HepG2 (cell line): Measurements from ENCODE around the gene XAB2. TPM values are rescaled to one million over a fixed set of nuclear protein-coding genes. Genes with fewer than 3 reads are reported as not detected.
A peak's percentile ranks its signal among the peaks of the same experiment; 100 is the strongest.

Experiments used
- CREM ChIP-seq, 2 experiments: sonication (generic) in 1 of 2; formaldehyde crosslinking in 1 of 2; IDR thresholded peaks; 2 replicates each; pipeline versions ENCODE4 v1.4.0 to v1.6.1; 2016 to 2020; ENCODE audit warnings: antibody characterized with exemption in 1 of 2, mild to moderate bottlenecking in 1 of 2, missing genetic modification reagents in 1 of 2
- FOXA3 ChIP-seq: IDR thresholded peaks from 2 replicates; pipeline ENCODE4 v1.6.1; 2016; ENCODE audit warnings: missing genetic modification reagents, missing compliant biosample characterization
- NFIC ChIP-seq: IDR thresholded peaks from 2 replicates; pipeline ENCODE4 v1.6.1; 2012; ENCODE audit warnings: mild to moderate bottlenecking, low read length, inconsistent platforms
- ZNF337 ChIP-seq: sonication (generic); formaldehyde crosslinking; IDR thresholded peaks from 2 replicates; pipeline ENCODE4 v1.5.1; 2020; ENCODE audit warnings: missing genetic modification reagents, low read depth, mild to moderate bottlenecking, borderline replicate concordance
- ZNF777 ChIP-seq: sonication (generic); formaldehyde crosslinking; IDR thresholded peaks from 2 replicates; pipeline ENCODE4 v1.4.0; 2020; ENCODE audit warnings: missing genetic modification reagents
- polyA plus RNA-seq, 8 experiments: library from polyadenylated mRNA; depleted of rRNA in 3 of 8; stranded (reverse) in 7 of 8; unstranded in 1 of 8; fragments of >200 nt; fragmentation: Illumina TruSeq in 4 of 8; extraction: Trizol in 4 of 8; gene quantifications; 2 replicates each; pipeline versions ENCODE4 v1.2.1 to v1.2.3, GENCODE V29; 2011 to 2016; ENCODE audit warnings: low read depth in 4 of 8, missing spikeins in 1 of 8, mixed read lengths in 1 of 8; ENCODE audit not compliant: insufficient read depth in 1 of 8
- total RNA-seq, 5 experiments: library from RNA; depleted of rRNA; stranded (reverse); fragments of >200 nt; fragmentation: Illumina TruSeq; extraction: Trizol; gene quantifications; 2 replicates each; pipeline ENCODE4 v1.2.3, GENCODE V29; 2016; ENCODE audit warnings: low read depth in 1 of 5
- TF ChIP-seq, protein P1 (sequence below): fragments of 450-650 bp; IDR thresholded peaks from 2 replicates; pipeline ENCODE4 v1.6.1; 2016
- TF ChIP-seq, protein P2 (sequence below): IDR thresholded peaks from 2 replicates; pipeline ENCODE4 v1.6.1; 2016; ENCODE audit warnings: low read depth, missing genetic modification reagents, missing compliant biosample characterization
- TF ChIP-seq, protein P3 (sequence below): IDR thresholded peaks from 2 replicates; pipeline ENCODE4 v1.6.1; 2016; ENCODE audit warnings: low read depth, borderline replicate concordance
- TF ChIP-seq, protein P4 (sequence below): sonication (generic); formaldehyde crosslinking; IDR thresholded peaks from 2 replicates; pipeline ENCODE4 v1.8.1; 2023; ENCODE audit warnings: mild to moderate bottlenecking, missing genetic modification reagents
- TF ChIP-seq, protein P5 (sequence below): sonication (generic); formaldehyde crosslinking; IDR thresholded peaks from 2 replicates; pipeline ENCODE4 v1.4.0; 2020; ENCODE audit warnings: missing genetic modification reagents
- TF ChIP-seq, protein P6 (sequence below): sonication (generic); formaldehyde crosslinking; IDR thresholded peaks from 2 replicates; pipeline ENCODE4 v1.8.0; 2022; ENCODE audit warnings: missing genetic modification reagents, mild to moderate bottlenecking, borderline replicate concordance
- TF ChIP-seq, protein P7 (sequence below), 2 experiments: sonication (generic) in 1 of 2; formaldehyde crosslinking in 1 of 2; IDR thresholded peaks; 2 replicates each; pipeline versions ENCODE4 v1.5.1 to v1.6.1; 2011 to 2020; ENCODE audit warnings: borderline replicate concordance in 1 of 2, low read depth in 1 of 2, low read length in 1 of 2, mild to moderate bottlenecking in 1 of 2, missing genetic modification reagents in 1 of 2, moderate library complexity in 1 of 2

XAB2 gene
- total and polyA plus RNA-seq, 2 of the 13 experiments (the other 11 are each of a cell fraction or from before 2014, with no cell fraction given) = 6.2 to 23.9 TPM

DNA sequence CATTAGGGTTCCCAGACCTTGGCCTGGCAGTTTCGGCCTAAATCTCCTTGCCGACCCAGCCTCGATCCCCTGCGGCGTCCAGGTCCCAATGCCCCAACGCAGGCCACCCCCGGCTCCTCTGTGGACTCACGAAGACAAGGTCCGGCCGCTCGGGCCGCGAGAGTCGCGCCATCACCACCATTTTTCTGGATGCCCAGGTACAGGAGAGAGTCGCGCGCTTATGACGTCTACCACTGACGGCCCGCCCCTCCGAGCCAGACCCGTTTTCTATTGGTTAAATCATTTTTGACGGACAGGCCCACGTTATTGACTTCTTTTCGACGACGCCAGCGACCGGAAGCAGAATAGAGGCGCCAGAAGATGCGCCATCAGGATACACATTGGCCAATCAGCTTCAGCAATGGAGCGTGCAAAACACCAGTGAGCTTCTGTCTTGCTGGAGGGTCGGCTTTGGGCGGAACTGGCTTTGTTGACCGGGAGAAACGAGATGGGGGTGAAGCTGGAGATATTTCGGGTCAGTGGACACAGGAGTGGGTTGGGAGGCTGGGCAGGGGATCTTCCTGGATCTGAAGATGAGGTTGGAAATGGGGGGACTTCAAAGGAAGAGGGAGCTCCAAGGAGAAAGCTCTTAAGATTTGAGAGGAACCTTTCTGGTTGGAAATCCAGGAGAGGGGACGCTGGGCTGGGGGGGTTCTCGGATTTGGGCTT lies at the start of gene XAB2, which contains the start of gene PET100 (continued):
- TF ChIP-seq, protein P1, sequence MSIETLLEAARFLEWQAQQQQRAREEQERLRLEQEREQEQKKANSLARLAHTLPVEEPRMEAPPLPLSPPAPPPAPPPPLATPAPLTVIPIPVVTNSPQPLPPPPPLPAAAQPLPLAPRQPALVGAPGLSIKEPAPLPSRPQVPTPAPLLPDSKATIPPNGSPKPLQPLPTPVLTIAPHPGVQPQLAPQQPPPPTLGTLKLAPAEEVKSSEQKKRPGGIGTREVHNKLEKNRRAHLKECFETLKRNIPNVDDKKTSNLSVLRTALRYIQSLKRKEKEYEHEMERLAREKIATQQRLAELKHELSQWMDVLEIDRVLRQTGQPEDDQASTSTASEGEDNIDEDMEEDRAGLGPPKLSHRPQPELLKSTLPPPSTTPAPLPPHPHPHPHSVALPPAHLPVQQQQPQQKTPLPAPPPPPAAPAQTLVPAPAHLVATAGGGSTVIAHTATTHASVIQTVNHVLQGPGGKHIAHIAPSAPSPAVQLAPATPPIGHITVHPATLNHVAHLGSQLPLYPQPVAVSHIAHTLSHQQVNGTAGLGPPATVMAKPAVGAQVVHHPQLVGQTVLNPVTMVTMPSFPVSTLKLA = peak; percentile 54
- TF ChIP-seq, protein P2, sequence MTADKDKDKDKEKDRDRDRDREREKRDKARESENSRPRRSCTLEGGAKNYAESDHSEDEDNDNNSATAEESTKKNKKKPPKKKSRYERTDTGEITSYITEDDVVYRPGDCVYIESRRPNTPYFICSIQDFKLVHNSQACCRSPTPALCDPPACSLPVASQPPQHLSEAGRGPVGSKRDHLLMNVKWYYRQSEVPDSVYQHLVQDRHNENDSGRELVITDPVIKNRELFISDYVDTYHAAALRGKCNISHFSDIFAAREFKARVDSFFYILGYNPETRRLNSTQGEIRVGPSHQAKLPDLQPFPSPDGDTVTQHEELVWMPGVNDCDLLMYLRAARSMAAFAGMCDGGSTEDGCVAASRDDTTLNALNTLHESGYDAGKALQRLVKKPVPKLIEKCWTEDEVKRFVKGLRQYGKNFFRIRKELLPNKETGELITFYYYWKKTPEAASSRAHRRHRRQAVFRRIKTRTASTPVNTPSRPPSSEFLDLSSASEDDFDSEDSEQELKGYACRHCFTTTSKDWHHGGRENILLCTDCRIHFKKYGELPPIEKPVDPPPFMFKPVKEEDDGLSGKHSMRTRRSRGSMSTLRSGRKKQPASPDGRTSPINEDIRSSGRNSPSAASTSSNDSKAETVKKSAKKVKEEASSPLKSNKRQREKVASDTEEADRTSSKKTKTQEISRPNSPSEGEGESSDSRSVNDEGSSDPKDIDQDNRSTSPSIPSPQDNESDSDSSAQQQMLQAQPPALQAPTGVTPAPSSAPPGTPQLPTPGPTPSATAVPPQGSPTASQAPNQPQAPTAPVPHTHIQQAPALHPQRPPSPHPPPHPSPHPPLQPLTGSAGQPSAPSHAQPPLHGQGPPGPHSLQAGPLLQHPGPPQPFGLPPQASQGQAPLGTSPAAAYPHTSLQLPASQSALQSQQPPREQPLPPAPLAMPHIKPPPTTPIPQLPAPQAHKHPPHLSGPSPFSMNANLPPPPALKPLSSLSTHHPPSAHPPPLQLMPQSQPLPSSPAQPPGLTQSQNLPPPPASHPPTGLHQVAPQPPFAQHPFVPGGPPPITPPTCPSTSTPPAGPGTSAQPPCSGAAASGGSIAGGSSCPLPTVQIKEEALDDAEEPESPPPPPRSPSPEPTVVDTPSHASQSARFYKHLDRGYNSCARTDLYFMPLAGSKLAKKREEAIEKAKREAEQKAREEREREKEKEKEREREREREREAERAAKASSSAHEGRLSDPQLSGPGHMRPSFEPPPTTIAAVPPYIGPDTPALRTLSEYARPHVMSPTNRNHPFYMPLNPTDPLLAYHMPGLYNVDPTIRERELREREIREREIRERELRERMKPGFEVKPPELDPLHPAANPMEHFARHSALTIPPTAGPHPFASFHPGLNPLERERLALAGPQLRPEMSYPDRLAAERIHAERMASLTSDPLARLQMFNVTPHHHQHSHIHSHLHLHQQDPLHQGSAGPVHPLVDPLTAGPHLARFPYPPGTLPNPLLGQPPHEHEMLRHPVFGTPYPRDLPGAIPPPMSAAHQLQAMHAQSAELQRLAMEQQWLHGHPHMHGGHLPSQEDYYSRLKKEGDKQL (CRISPR knock-in tag) = no peak
- no peak for TF ChIP-seq ZNF337 (CRISPR knock-in tag)
- TF ChIP-seq, protein P3, sequence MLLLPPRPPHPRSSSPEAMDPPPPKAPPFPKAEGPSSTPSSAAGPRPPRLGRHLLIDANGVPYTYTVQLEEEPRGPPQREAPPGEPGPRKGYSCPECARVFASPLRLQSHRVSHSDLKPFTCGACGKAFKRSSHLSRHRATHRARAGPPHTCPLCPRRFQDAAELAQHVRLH (CRISPR knock-in tag) = no peak
- peak; percentile 79 for TF ChIP-seq FOXA3 (CRISPR knock-in tag)
- TF ChIP-seq, protein P4, sequence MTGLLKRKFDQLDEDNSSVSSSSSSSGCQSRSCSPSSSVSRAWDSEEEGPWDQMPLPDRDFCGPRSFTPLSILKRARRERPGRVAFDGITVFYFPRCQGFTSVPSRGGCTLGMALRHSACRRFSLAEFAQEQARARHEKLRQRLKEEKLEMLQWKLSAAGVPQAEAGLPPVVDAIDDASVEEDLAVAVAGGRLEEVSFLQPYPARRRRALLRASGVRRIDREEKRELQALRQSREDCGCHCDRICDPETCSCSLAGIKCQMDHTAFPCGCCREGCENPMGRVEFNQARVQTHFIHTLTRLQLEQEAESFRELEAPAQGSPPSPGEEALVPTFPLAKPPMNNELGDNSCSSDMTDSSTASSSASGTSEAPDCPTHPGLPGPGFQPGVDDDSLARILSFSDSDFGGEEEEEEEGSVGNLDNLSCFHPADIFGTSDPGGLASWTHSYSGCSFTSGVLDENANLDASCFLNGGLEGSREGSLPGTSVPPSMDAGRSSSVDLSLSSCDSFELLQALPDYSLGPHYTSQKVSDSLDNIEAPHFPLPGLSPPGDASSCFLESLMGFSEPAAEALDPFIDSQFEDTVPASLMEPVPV = peak; percentile 27; the same call in 1 of the 2 replicates
- TF ChIP-seq, protein P5, sequence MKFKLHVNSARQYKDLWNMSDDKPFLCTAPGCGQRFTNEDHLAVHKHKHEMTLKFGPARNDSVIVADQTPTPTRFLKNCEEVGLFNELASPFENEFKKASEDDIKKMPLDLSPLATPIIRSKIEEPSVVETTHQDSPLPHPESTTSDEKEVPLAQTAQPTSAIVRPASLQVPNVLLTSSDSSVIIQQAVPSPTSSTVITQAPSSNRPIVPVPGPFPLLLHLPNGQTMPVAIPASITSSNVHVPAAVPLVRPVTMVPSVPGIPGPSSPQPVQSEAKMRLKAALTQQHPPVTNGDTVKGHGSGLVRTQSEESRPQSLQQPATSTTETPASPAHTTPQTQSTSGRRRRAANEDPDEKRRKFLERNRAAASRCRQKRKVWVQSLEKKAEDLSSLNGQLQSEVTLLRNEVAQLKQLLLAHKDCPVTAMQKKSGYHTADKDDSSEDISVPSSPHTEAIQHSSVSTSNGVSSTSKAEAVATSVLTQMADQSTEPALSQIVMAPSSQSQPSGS (CRISPR knock-in tag) = no peak; the same call in 1 of the 2 replicates
- peak; percentile 99 for TF ChIP-seq CREM (IDR thresholded peaks at IDR 0.05)
- peak; percentile 79 for TF ChIP-seq CREM (CRISPR knock-in tag; IDR thresholded peaks at IDR 0.05)
- TF ChIP-seq, protein P6, sequence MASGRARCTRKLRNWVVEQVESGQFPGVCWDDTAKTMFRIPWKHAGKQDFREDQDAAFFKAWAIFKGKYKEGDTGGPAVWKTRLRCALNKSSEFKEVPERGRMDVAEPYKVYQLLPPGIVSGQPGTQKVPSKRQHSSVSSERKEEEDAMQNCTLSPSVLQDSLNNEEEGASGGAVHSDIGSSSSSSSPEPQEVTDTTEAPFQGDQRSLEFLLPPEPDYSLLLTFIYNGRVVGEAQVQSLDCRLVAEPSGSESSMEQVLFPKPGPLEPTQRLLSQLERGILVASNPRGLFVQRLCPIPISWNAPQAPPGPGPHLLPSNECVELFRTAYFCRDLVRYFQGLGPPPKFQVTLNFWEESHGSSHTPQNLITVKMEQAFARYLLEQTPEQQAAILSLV (CRISPR knock-in tag) = no peak
- TF ChIP-seq ZNF777 (CRISPR knock-in tag) = peak; percentile 58; the same call in 1 of the 2 replicates
- TF ChIP-seq, protein P7, sequence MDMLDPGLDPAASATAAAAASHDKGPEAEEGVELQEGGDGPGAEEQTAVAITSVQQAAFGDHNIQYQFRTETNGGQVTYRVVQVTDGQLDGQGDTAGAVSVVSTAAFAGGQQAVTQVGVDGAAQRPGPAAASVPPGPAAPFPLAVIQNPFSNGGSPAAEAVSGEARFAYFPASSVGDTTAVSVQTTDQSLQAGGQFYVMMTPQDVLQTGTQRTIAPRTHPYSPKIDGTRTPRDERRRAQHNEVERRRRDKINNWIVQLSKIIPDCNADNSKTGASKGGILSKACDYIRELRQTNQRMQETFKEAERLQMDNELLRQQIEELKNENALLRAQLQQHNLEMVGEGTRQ (IDR thresholded peaks at IDR 0.05; ENCODE audit: low read depth, low read length) = no peak
- TF ChIP-seq, protein P7 (CRISPR knock-in tag; IDR thresholded peaks at IDR 0.05; ENCODE audit: borderline replicate concordance) = no peak; the same call in 1 of the 2 replicates
- 0 out of 2 replicates have a peak, but pooled peaks have one; percentile 63 for TF ChIP-seq NFIC
